Neural progenitor cell (in vitro differentiated cells): ENCODE results near the gene UNC119B. TPM values are rescaled to one million over a fixed set of nuclear protein-coding genes. Genes with fewer than 3 reads are reported as not detected.

ENCODE experiments used
- DNase-seq: peaks from one replicate; pipeline ENCODE4 v3.0.0-alpha.2; 2016; ENCODE audit warnings: low spot score
- H2AFZ ChIP-seq: fragments of 200-600 bp; sonication (generic); replicated peaks from 2 replicates; pipeline ENCODE4 v1.6.1; 2016; ENCODE audit warnings: antibody characterized with exemption
- H3F3A ChIP-seq: fragments of 200-600 bp; sonication (generic); 2 replicates; pipeline ENCODE4 v1.6.1; 2016; ENCODE audit warnings: antibody characterized with exemption, low read depth
- H3K27ac ChIP-seq: fragments of 200-600 bp; sonication (generic); 2 replicates; pipeline ENCODE4 v1.5.1; 2016; ENCODE audit warnings: mild to moderate bottlenecking
- H3K27me3 ChIP-seq: fragments of 200-600 bp; sonication (generic); 2 replicates; pipeline ENCODE4 v1.6.1; 2016; ENCODE audit warnings: mild to moderate bottlenecking, moderate library complexity
- H3K36me3 ChIP-seq: fragments of 200-600 bp; sonication (generic); 2 replicates; pipeline ENCODE4 v1.5.1; 2016
- H3K4me1 ChIP-seq: fragments of 200-600 bp; sonication (generic); 2 replicates; pipeline ENCODE4 v1.6.1; 2016; ENCODE audit warnings: mixed run types
- H3K4me2 ChIP-seq: fragments of 200-600 bp; sonication (generic); 2 replicates; pipeline ENCODE4 v1.6.1; 2016
- H3K4me3 ChIP-seq: fragments of 200-600 bp; sonication (generic); 2 replicates; pipeline ENCODE4 v1.5.1; 2016
- H3K79me2 ChIP-seq: fragments of 200-600 bp; sonication (generic); 2 replicates; pipeline ENCODE4 v1.6.1; 2016; ENCODE audit warnings: low read depth
- H3K9ac ChIP-seq: fragments of 200-600 bp; sonication (generic); 2 replicates; pipeline ENCODE4 v1.6.1; 2016
- H3K9me3 ChIP-seq: fragments of 200-600 bp; sonication (generic); 2 replicates; pipeline ENCODE4 v1.5.1; 2016; ENCODE audit warnings: low read depth
- H4K20me1 ChIP-seq: fragments of 200-600 bp; sonication (generic); 2 replicates; pipeline ENCODE4 v1.6.1; 2016; ENCODE audit warnings: low read depth
- H3K27ac Mint-ChIP-seq: 3 replicates; pipeline ENCODE4 v1.8.0; 2021; ENCODE audit warnings: mixed read lengths
- H3K27me3 Mint-ChIP-seq: 2 replicates; pipeline ENCODE4 v1.8.0; 2022; ENCODE audit warnings: low read depth, mild to moderate bottlenecking, inconsistent platforms, moderate library complexity, mixed read lengths; ENCODE audit not compliant: insufficient read depth
- H3K36me3 Mint-ChIP-seq: 3 replicates; pipeline ENCODE4 v1.8.0; 2021; ENCODE audit warnings: mixed read lengths
- H3K4me1 Mint-ChIP-seq: 3 replicates; pipeline ENCODE4 v1.8.0; 2021; ENCODE audit warnings: mixed read lengths
- H3K4me3 Mint-ChIP-seq: 3 replicates; pipeline ENCODE4 v1.8.0; 2021; ENCODE audit warnings: mild to moderate bottlenecking, moderate library complexity, mixed read lengths
- H3K9me3 Mint-ChIP-seq: 3 replicates; pipeline ENCODE4 v1.8.0; 2020; ENCODE audit warnings: mixed read lengths
- EZH2 ChIP-seq: fragments of 200-600 bp; sonication (generic); IDR thresholded peaks from 2 replicates; pipeline ENCODE4 v1.6.1; 2017; ENCODE audit warnings: antibody characterized with exemption, mild to moderate bottlenecking, moderate library complexity
- EZH2phosphoT487 ChIP-seq: fragments of 200-600 bp; sonication (generic); IDR thresholded peaks from 2 replicates; pipeline ENCODE4 v1.6.1; 2017; ENCODE audit warnings: antibody characterized with exemption
- total RNA-seq: library from RNA; depleted of rRNA; stranded (reverse); fragments of >200 nt; gene quantifications from 2 replicates; pipeline ENCODE4 v1.2.3, GENCODE V29; 2015; ENCODE audit warnings: low replicate concordance
- TF ChIP-seq, protein P1 (sequence below): fragments of 200-600 bp; sonication (generic); IDR thresholded peaks from 2 replicates; pipeline ENCODE4 v1.5.1; 2017; ENCODE audit warnings: antibody characterized with exemption, mild to moderate bottlenecking

UNC119B gene
- total RNA-seq, 1 donor from 2014 or later = 58.9 TPM

DNA sequence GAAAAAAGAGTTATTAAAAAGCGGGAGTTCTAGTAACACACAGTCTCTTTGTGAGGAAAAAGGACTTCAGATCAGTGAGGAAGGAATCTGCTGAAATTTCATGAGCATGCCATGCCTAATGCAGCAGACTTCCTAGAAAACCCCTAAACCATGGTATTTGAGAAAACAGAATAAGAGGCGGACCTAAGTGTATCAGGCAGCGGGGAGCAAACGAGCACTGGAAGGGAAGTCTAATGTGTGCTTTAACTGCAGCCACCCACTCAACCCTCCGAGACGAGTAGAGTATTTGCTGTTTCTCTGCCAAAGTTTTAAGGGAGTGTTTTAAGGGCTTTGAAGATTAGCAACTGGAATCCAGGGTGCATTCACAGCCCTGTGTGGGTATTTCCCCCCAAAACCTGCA lies 51.8 kb downstream of the UNC119B start:
- Histone ChIP-seq H3K4me2 (no peak overlapping the region), H2AFZ (no peak overlapping the region), H3K27ac (no peak overlapping the region), H3F3A (no peaks in the 10 kb centered on the region), H3K27me3 (no peaks in the 10 kb centered on the region), H3K4me3 (no peak overlapping the region), H3K36me3 (no peaks in the 10 kb centered on the region), H3K79me2 (no peaks in the 10 kb centered on the region), H3K9me3 (no peaks in the 10 kb centered on the region), H3K9ac (no peak overlapping the region), H3K4me1 (no peaks in the 10 kb centered on the region), H4K20me1 (no peaks in the 10 kb centered on the region)
- Mint-ChIP-seq H3K9me3 (no peaks in the 10 kb centered on the region), H3K27me3 (peaks cover 2% of the 10 kb centered on the region), H3K4me3 (no peak overlapping the region), H3K4me1 (peaks cover 18% of the 10 kb centered on the region), H3K36me3 (peaks cover 34% of the 10 kb centered on the region), H3K27ac (peak overlapping the region; percentile 6)
- no peak for TF ChIP-seq EZH2
- TF ChIP-seq, protein P1, sequence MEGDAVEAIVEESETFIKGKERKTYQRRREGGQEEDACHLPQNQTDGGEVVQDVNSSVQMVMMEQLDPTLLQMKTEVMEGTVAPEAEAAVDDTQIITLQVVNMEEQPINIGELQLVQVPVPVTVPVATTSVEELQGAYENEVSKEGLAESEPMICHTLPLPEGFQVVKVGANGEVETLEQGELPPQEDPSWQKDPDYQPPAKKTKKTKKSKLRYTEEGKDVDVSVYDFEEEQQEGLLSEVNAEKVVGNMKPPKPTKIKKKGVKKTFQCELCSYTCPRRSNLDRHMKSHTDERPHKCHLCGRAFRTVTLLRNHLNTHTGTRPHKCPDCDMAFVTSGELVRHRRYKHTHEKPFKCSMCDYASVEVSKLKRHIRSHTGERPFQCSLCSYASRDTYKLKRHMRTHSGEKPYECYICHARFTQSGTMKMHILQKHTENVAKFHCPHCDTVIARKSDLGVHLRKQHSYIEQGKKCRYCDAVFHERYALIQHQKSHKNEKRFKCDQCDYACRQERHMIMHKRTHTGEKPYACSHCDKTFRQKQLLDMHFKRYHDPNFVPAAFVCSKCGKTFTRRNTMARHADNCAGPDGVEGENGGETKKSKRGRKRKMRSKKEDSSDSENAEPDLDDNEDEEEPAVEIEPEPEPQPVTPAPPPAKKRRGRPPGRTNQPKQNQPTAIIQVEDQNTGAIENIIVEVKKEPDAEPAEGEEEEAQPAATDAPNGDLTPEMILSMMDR = no peak
- no peak for TF ChIP-seq EZH2phosphoT487
- DNase-seq = no peak

DNA sequence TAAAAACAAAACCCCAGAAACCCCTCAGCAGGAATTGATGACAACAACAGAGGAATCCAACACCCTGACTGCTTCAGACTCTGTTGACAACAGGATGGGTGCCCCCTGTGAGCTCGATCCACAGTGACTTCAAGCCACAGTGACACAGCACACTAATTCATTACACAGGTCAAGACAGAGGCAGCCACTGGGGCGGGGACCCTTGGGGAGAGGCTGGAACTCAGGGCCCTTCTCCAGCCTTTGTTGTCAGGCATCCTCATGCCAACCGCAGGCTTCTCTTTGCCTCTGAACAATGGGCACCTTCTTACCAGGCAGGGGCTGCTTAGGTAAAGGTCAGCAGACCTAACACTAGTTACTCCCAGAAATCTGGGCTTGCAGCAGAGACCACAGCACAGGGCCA lies 53.0 kb downstream of the UNC119B start:
- H3F3A ChIP-seq = no peaks in the 10 kb centered on the region
- H3K9ac ChIP-seq = no peak overlapping the region
- H3K4me1 ChIP-seq = no peaks in the 10 kb centered on the region
- TF ChIP-seq, protein P1 = no peak
- TF ChIP-seq EZH2phosphoT487 = no peak
- no peak for TF ChIP-seq EZH2
- H3K9me3 ChIP-seq = no peaks in the 10 kb centered on the region
- peaks cover 40% of the 10 kb centered on the region for H3K36me3 Mint-ChIP-seq
- H3K36me3 ChIP-seq = no peaks in the 10 kb centered on the region
- no peaks in the 10 kb centered on the region for H4K20me1 ChIP-seq
- H2AFZ ChIP-seq = no peak overlapping the region
- H3K27me3 Mint-ChIP-seq = peaks cover 2% of the 10 kb centered on the region
- no peak overlapping the region for H3K27ac ChIP-seq
- H3K9me3 Mint-ChIP-seq = no peaks in the 10 kb centered on the region
- DNase-seq = no peak
- H3K4me3 Mint-ChIP-seq = no peak overlapping the region
- H3K4me2 ChIP-seq = no peak overlapping the region
- H3K4me3 ChIP-seq = no peak overlapping the region
- no peak overlapping the region for H3K27ac Mint-ChIP-seq
- no peaks in the 10 kb centered on the region for H3K79me2 ChIP-seq
- no peaks in the 10 kb centered on the region for H3K27me3 ChIP-seq
- peaks cover 18% of the 10 kb centered on the region for H3K4me1 Mint-ChIP-seq

DNA sequence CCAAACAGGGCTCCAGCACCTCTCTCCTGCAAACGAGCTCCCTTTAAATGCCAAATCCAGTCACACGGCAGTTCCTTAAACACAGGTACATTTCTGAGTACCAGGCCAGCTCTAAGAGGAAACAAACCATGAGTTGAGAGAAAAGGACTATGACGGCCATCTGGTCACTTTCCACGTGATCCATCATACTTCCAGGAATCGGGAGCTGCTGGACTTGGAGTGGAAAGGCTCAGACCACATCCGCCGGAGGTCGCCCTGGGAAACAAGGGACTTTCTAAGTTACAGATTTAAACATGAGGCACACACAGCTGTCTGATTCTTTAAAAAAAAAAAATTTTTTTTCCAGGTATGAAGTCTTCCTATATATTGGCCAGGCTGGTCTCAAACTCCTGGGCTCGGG lies 54.6 kb downstream of the UNC119B start:
- Mint-ChIP-seq H3K9me3 (no peaks in the 10 kb centered on the region), H3K27ac (no peak overlapping the region), H3K4me3 (no peak overlapping the region), H3K4me1 (peaks cover 24% of the 10 kb centered on the region), H3K36me3 (peaks cover 49% of the 10 kb centered on the region), H3K27me3 (peaks cover 2% of the 10 kb centered on the region)
- Histone ChIP-seq H4K20me1 (peaks cover 3% of the 10 kb centered on the region), H3K4me1 (no peaks in the 10 kb centered on the region), H3K4me2 (no peak overlapping the region), H3K79me2 (no peaks in the 10 kb centered on the region), H3K4me3 (no peak overlapping the region), H3K9ac (no peak overlapping the region), H3K9me3 (no peaks in the 10 kb centered on the region), H2AFZ (no peak overlapping the region), H3K27me3 (no peaks in the 10 kb centered on the region), H3K36me3 (no peaks in the 10 kb centered on the region), H3F3A (no peaks in the 10 kb centered on the region), H3K27ac (no peak overlapping the region)
- DNase-seq = no peak
- TF ChIP-seq, protein P1 = no peak
- no peak for TF ChIP-seq EZH2phosphoT487
- TF ChIP-seq EZH2 = no peak
